Breast epithelium (tissue), 4 donors: Measurements from ENCODE around the gene ARV1. TPM values are rescaled to one million over a fixed set of nuclear protein-coding genes. Genes with fewer than 3 reads are reported as not detected.

Source experiments
- DNase-seq, 2 donors: peaks; one replicate each; pipeline ENCODE4 v3.0.0-alpha.2; 2019; ENCODE audit warnings: low spot score in 2 of 2
- H3K27ac ChIP-seq, 2 donors: fragments of 200-600 bp; sonication (generic) in 1 of 2; one replicate each; pipeline ENCODE4 v1.5.1; 2016 to 2019; ENCODE audit warnings: mild to moderate bottlenecking in 1 of 2
- H3K27me3 ChIP-seq, 2 donors: fragments of 200-600 bp; sonication (generic) in 1 of 2; one replicate each; pipeline versions ENCODE4 v1.5.1 to v1.6.0; 2017 to 2019; ENCODE audit warnings: control low read depth in 1 of 2, mild to moderate bottlenecking in 1 of 2
- H3K36me3 ChIP-seq: fragments of 200-600 bp; one replicate; pipeline ENCODE4 v1.5.1; 2019
- H3K4me1 ChIP-seq, 2 donors: fragments of 200-600 bp; sonication (generic); one replicate each; pipeline ENCODE4 v1.5.1; 2016 to 2019; ENCODE audit warnings: control low read depth in 1 of 2
- H3K4me3 ChIP-seq, 3 donors: fragments of 200-600 bp; sonication (generic); 1 replicate in 2 of 3; 2 replicates in 1 of 3; pipeline ENCODE4 v1.5.1; 2016 to 2019; ENCODE audit warnings: mild to moderate bottlenecking in 3 of 3, moderate library complexity in 2 of 3
- H3K9me3 ChIP-seq, 2 donors: fragments of 200-600 bp; sonication (generic) in 1 of 2; one replicate each; pipeline ENCODE4 v1.5.1; 2016 to 2019; ENCODE audit warnings: control low read depth in 1 of 2
- POLR2A ChIP-seq: fragments of 450-650 bp; IDR thresholded peaks from one replicate; pipeline ENCODE4 v1.6.1; 2016; ENCODE audit warnings: antibody characterized with exemption, mild to moderate bottlenecking, moderate library complexity
- POLR2AphosphoS5 ChIP-seq, 3 donors: sonication (generic); formaldehyde crosslinking; IDR thresholded peaks; one replicate each; pipeline ENCODE4 v1.6.1; 2017; ENCODE audit warnings: antibody characterized with exemption in 3 of 3
- intact Hi-C: fragments of 100-400 bp; cut with DNase I; formaldehyde crosslinking; loops from one replicate; pipeline ENCODE4 v1.15.1; 2023; ENCODE audit warnings: low total_unique reads
- total RNA-seq, 3 donors: library from RNA; depleted of rRNA; stranded (reverse); fragments of >200 nt; gene quantifications; one replicate each; pipeline ENCODE4 v1.1.0, GENCODE V29; 2016
- TF ChIP-seq, protein P1 (sequence below), 3 donors: fragments of 450-650 bp; IDR thresholded peaks; one replicate each; pipeline ENCODE4 v1.5.1; 2016 to 2017; ENCODE audit warnings: antibody characterized with exemption in 3 of 3, mild to moderate bottlenecking in 3 of 3, moderate library complexity in 3 of 3

The ARV1 gene
- total RNA-seq, 3 donors from 2014 or later, result 20.8 to 23.0 (median 21.0) TPM

DNA sequence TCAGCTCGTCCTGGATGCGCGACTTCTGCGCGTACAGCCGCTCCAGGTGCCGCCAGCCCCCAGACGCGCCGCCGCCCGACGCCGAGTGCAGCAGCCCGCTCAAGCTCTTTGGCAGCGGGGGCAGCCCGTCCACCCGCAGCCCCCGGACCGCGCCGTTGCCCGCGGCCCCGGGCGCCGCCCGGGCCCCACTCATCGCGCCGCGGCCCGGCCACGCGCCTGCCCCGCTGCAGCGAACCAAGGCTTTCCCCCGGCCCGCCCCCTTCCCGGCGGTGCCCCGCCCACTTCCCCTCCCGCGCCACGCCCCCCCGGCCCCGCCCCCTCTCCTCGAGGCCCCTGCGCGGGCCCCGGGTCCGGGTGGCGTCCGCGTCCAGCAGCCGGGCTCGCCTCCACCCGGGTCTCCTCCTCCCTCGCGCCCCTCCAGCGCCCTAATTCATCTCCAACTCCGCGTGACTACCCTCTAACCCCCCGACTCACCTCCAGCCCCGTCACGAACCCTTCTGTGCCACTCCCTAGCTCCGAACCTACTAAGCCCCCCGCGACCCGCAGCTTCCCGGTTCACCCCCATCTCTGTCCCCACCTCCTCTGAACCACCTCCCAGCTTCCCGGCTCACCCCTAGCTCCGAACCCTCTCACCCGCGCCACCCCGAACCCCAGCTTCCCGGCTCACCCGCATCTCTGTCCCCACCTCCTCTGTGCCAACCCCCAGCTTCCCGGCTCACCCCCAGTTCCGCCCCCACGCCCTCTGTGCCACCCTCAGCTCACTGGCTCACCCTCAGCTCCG, 61.3 kb downstream of the ARV1 start, which contains the start of gene FAM89A:
Gene FAM89A, minus strand, starts transcription at position 236 of the 781 bp plus-strand sequence. Its CDS starts 43 bp downstream, at position 193.
- Histone ChIP-seq H3K4me1 (no peaks in the 10 kb centered on the region), H3K27me3 (no peaks in the 10 kb centered on the region), H3K36me3 (no peaks in the 10 kb centered on the region), H3K4me3 (peak within 1 kb of the TSS; percentile 71 to 94 (median 81)), H3K9me3 (peaks cover 0 to 6% of the 10 kb centered on the region in 2 donors), H3K27ac (peak within 1 kb of the TSS; percentile 59 to 78)
- intact Hi-C loops, result no loop called here
- TF ChIP-seq POLR2A, result no peak
- no peak for TF ChIP-seq POLR2AphosphoS5 (IDR thresholded peaks at IDR 0.05)
- TF ChIP-seq, protein P1, sequence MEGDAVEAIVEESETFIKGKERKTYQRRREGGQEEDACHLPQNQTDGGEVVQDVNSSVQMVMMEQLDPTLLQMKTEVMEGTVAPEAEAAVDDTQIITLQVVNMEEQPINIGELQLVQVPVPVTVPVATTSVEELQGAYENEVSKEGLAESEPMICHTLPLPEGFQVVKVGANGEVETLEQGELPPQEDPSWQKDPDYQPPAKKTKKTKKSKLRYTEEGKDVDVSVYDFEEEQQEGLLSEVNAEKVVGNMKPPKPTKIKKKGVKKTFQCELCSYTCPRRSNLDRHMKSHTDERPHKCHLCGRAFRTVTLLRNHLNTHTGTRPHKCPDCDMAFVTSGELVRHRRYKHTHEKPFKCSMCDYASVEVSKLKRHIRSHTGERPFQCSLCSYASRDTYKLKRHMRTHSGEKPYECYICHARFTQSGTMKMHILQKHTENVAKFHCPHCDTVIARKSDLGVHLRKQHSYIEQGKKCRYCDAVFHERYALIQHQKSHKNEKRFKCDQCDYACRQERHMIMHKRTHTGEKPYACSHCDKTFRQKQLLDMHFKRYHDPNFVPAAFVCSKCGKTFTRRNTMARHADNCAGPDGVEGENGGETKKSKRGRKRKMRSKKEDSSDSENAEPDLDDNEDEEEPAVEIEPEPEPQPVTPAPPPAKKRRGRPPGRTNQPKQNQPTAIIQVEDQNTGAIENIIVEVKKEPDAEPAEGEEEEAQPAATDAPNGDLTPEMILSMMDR (IDR thresholded peaks at IDR 0.05), result no peak
- DNase-seq, result peak; percentile 25 to 55

DNA sequence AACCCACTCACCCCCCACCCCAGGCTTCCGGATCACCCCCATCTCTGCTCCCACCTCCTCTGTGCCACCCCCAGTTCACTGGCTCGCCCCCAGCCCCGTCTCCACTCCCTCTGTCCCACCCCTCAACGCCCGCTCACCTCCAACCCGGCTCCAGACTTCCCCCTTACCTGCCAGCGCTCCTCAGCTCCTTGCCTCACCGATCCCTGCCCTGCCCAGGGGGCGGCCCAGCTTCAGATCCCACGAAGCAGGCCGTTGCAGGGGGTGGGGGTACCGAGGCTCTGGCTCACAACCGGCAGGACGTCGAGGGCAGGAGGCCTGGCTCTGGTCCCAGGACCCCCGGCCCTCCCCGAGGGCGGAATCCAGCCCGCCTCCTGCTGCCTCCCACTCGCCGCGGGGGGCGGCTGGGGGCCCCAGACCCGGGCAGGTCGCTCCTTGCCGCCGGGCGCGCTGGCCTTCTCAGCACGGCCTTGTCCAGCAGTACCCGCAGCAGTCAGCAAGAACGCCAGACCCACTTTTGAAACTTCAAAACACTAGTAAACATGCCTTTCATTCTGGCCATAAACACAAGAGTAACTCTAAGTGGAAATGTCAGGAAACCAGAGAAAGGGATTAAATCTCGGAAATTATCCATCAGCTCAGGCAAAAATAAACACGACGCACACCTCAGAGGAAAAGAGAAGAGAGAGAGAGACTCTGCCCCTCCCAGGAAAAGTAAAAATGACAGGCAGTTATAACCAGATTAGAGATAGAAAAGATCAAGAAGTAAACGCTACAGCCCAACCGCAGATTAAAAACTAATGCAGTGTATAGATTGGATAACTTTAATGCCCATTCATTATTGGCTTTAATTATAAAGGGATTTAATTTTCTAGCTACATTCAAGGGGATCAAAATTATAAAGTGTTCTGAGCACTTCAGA, 62.2 kb downstream of the ARV1 start:
- Histone ChIP-seq H3K4me1 (no peaks in the 10 kb centered on the region), H3K36me3 (no peaks in the 10 kb centered on the region), H3K27me3 (no peaks in the 10 kb centered on the region), H3K9me3 (peaks cover 0 to 6% of the 10 kb centered on the region in 2 donors), H3K27ac (peak overlapping the region; percentile 59 to 78), H3K4me3 (peak overlapping the region; percentile 71 to 94 (median 81))
- intact Hi-C loops, result no loop called here
- peak in 1 of 2 donors; percentile 52 for DNase-seq
- TF ChIP-seq, protein P1 (IDR thresholded peaks at IDR 0.05), result no peak
- TF ChIP-seq POLR2A, result no peak
- no peak for TF ChIP-seq POLR2AphosphoS5 (IDR thresholded peaks at IDR 0.05)

DNA sequence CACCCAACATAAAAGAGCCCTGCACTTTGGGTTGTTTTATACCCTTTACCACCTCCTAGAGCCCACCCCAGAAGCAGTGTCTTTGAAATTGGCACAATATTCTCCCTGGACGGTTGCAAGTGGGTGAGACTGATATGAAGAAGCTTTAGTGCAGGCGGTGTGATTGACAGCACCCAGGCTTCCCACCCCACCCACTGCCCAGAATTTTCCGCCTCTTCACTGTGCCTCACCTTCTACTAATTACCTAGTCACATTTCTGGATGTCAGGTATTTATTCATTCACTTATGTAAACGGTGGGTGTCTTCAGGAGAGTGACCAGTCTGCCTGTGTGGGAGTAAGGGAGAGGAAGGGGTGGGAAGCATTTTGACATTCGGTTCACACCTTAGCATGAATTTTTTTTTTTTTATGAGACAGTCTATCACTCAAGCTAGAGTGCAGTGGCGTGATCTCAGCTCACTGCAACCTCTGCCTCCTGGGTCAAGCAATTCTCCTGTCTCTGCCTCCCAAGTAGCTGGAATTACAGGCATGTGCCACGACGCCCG, 62.9 kb downstream of the ARV1 start:
- Histone ChIP-seq H3K36me3 (no peaks in the 10 kb centered on the region), H3K4me3 (no peak overlapping the region), H3K9me3 (peaks cover 0 to 6% of the 10 kb centered on the region in 2 donors), H3K4me1 (no peaks in the 10 kb centered on the region), H3K27me3 (no peaks in the 10 kb centered on the region), H3K27ac (no peak overlapping the region)
- DNase-seq, result no peak
- TF ChIP-seq POLR2AphosphoS5 (IDR thresholded peaks at IDR 0.05) (no peak), POLR2A (no peak)
- TF ChIP-seq, protein P1 (IDR thresholded peaks at IDR 0.05), result no peak
- intact Hi-C loops, result no loop called here

DNA sequence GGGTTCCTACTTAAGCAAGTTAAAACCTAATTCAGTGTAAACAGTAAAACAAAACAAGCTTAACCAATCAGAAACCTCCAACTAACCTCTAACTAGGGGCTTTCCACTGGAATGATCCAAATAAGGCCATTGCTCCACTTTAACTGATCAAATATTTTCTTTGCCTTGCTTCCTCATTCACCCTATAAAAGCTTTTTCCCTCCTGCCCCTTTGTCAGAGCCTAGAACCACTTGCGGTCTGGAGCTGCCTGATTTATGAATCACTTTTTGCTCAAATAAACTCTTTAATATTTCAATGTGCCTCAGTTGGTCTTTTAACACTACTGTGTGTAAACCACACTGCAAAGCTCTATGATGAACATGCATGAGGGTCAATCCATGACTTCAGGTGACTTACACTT, 65.7 kb downstream of the ARV1 start:
- TF ChIP-seq POLR2A (no peak), POLR2AphosphoS5 (IDR thresholded peaks at IDR 0.05) (no peak)
- TF ChIP-seq, protein P1 (IDR thresholded peaks at IDR 0.05), result no peak

More for the DNA sequence above, 65.7 kb downstream of the ARV1 start:
- intact Hi-C loops, result no loop called here
- Histone ChIP-seq H3K9me3 (peaks cover 0 to 6% of the 10 kb centered on the region in 2 donors), H3K36me3 (no peaks in the 10 kb centered on the region), H3K27me3 (no peaks in the 10 kb centered on the region), H3K4me3 (no peak overlapping the region), H3K4me1 (no peaks in the 10 kb centered on the region), H3K27ac (no peak overlapping the region)
- DNase-seq, result no peak
